ENCODE measurements around the gene KIAA0753. TPM values are rescaled to one million over a fixed set of nuclear protein-coding genes. Genes with fewer than 3 reads are reported as not detected.

KIAA0753 gene
- total and polyA plus RNA-seq, 2 of the 13 experiments (the other 11 are each of a cell fraction or from before 2014, with no cell fraction given): 5.2 to 9.1 TPM

DNA sequence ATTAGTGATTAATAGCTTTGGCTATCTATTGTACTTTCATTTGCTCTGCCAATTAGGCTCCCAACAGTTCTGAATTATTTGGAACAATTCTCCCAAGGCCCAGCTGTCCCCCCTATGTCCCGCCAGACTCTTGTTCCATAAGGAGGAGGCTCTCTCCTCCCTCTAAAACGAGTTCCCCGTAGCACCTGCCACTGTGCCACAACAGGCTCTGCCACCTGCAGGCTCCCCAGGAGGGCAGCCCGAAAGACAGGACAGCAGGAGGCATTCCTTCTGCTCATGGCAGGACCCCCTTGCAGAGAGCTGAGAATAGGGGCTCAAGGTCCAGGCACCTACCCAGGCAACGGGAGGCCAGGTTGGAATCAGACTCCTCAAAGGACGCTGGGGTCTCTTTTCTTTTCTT, 93.2 kb downstream of the KIAA0753 start (continued):
- TF ChIP-seq, protein P1, sequence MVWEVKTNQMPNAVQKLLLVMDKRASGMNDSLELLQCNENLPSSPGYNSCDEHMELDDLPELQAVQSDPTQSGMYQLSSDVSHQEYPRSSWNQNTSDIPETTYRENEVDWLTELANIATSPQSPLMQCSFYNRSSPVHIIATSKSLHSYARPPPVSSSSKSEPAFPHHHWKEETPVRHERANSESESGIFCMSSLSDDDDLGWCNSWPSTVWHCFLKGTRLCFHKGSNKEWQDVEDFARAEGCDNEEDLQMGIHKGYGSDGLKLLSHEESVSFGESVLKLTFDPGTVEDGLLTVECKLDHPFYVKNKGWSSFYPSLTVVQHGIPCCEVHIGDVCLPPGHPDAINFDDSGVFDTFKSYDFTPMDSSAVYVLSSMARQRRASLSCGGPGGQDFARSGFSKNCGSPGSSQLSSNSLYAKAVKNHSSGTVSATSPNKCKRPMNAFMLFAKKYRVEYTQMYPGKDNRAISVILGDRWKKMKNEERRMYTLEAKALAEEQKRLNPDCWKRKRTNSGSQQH (CRISPR knock-in tag; IDR thresholded peaks at IDR 0.05; ENCODE audit: low read depth): no peak
- no peak for TF ChIP-seq ZFP90 (CRISPR knock-in tag; IDR thresholded peaks at IDR 0.05; ENCODE audit: borderline replicate concordance)
- TF ChIP-seq, protein P2, sequence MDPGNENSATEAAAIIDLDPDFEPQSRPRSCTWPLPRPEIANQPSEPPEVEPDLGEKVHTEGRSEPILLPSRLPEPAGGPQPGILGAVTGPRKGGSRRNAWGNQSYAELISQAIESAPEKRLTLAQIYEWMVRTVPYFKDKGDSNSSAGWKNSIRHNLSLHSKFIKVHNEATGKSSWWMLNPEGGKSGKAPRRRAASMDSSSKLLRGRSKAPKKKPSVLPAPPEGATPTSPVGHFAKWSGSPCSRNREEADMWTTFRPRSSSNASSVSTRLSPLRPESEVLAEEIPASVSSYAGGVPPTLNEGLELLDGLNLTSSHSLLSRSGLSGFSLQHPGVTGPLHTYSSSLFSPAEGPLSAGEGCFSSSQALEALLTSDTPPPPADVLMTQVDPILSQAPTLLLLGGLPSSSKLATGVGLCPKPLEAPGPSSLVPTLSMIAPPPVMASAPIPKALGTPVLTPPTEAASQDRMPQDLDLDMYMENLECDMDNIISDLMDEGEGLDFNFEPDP (CRISPR knock-in tag; conservative IDR thresholded peaks at IDR 0.05): no peak
- no peak for TF ChIP-seq TBX3 (IDR thresholded peaks at IDR 0.05; ENCODE audit: borderline replicate concordance)
- TF ChIP-seq, protein P3, sequence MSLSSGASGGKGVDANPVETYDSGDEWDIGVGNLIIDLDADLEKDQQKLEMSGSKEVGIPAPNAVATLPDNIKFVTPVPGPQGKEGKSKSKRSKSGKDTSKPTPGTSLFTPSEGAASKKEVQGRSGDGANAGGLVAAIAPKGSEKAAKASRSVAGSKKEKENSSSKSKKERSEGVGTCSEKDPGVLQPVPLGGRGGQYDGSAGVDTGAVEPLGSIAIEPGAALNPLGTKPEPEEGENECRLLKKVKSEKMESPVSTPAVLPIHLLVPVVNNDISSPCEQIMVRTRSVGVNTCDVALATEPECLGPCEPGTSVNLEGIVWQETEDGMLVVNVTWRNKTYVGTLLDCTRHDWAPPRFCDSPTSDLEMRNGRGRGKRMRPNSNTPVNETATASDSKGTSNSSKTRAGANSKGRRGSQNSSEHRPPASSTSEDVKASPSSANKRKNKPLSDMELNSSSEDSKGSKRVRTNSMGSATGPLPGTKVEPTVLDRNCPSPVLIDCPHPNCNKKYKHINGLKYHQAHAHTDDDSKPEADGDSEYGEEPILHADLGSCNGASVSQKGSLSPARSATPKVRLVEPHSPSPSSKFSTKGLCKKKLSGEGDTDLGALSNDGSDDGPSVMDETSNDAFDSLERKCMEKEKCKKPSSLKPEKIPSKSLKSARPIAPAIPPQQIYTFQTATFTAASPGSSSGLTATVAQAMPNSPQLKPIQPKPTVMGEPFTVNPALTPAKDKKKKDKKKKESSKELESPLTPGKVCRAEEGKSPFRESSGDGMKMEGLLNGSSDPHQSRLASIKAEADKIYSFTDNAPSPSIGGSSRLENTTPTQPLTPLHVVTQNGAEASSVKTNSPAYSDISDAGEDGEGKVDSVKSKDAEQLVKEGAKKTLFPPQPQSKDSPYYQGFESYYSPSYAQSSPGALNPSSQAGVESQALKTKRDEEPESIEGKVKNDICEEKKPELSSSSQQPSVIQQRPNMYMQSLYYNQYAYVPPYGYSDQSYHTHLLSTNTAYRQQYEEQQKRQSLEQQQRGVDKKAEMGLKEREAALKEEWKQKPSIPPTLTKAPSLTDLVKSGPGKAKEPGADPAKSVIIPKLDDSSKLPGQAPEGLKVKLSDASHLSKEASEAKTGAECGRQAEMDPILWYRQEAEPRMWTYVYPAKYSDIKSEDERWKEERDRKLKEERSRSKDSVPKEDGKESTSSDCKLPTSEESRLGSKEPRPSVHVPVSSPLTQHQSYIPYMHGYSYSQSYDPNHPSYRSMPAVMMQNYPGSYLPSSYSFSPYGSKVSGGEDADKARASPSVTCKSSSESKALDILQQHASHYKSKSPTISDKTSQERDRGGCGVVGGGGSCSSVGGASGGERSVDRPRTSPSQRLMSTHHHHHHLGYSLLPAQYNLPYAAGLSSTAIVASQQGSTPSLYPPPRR (CRISPR knock-in tag; IDR thresholded peaks at IDR 0.05; ENCODE audit: borderline replicate concordance): no peak
- TF ChIP-seq, protein P4, sequence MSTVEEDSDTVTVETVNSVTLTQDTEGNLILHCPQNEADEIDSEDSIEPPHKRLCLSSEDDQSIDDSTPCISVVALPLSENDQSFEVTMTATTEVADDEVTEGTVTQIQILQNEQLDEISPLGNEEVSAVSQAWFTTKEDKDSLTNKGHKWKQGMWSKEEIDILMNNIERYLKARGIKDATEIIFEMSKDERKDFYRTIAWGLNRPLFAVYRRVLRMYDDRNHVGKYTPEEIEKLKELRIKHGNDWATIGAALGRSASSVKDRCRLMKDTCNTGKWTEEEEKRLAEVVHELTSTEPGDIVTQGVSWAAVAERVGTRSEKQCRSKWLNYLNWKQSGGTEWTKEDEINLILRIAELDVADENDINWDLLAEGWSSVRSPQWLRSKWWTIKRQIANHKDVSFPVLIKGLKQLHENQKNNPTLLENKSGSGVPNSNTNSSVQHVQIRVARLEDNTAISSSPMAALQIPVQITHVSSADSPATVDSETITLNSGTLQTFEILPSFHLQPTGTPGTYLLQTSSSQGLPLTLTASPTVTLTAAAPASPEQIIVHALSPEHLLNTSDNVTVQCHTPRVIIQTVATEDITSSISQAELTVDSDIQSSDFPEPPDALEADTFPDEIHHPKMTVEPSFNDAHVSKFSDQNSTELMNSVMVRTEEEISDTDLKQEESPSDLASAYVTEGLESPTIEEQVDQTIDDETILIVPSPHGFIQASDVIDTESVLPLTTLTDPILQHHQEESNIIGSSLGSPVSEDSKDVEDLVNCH (CRISPR knock-in tag; IDR thresholded peaks at IDR 0.05): no peak
- TF ChIP-seq, protein P5, sequence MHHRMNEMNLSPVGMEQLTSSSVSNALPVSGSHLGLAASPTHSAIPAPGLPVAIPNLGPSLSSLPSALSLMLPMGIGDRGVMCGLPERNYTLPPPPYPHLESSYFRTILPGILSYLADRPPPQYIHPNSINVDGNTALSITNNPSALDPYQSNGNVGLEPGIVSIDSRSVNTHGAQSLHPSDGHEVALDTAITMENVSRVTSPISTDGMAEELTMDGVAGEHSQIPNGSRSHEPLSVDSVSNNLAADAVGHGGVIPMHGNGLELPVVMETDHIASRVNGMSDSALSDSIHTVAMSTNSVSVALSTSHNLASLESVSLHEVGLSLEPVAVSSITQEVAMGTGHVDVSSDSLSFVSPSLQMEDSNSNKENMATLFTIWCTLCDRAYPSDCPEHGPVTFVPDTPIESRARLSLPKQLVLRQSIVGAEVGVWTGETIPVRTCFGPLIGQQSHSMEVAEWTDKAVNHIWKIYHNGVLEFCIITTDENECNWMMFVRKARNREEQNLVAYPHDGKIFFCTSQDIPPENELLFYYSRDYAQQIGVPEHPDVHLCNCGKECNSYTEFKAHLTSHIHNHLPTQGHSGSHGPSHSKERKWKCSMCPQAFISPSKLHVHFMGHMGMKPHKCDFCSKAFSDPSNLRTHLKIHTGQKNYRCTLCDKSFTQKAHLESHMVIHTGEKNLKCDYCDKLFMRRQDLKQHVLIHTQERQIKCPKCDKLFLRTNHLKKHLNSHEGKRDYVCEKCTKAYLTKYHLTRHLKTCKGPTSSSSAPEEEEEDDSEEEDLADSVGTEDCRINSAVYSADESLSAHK (CRISPR knock-in tag; IDR thresholded peaks at IDR 0.05; ENCODE audit: borderline replicate concordance): no peak
- TF ChIP-seq KDM4B (CRISPR knock-in tag; IDR thresholded peaks at IDR 0.05): no peak
- TF ChIP-seq AHR (CRISPR knock-in tag; IDR thresholded peaks at IDR 0.05): no peak
